Keratinocyte (primary cell): ENCODE data around the gene LTBP2. TPM values are rescaled to one million over a fixed set of nuclear protein-coding genes. Genes with fewer than 3 reads are reported as not detected.

Experiments used
- DNase-seq: peaks from one replicate; pipeline ENCODE4 v3.0.0-alpha.2; 2011; ENCODE audit warnings: low read depth, missing footprints, low spot score
- FAIRE-seq: peaks from 2 replicates; lab custom pipeline; 2011; peaks lifted over from hg19 to GRCh38; lab: Jason Lieb, UNC
- H2AFZ ChIP-seq: 2 replicates; pipeline ENCODE4 v1.6.0; 2012; ENCODE audit warnings: low read length, control low read depth, inconsistent platforms; ENCODE audit not compliant: control insufficient read depth
- H3K27ac ChIP-seq: 2 replicates; pipeline ENCODE4 v1.5.1; 2011; ENCODE audit warnings: low read length; ENCODE audit not compliant: control insufficient read depth, insufficient read depth
- H3K27me3 ChIP-seq: 3 replicates; pipeline ENCODE4 v1.6.0; 2011; ENCODE audit warnings: low read length; ENCODE audit not compliant: control insufficient read depth, insufficient read depth; ENCODE audit errors: extremely low read depth
- H3K36me3 ChIP-seq, 2 experiments: 2 replicates in 1 of 2; 3 replicates in 1 of 2; pipeline ENCODE4 v1.5.1; 2011; ENCODE audit warnings: low read length in 2 of 2, mild to moderate bottlenecking in 1 of 2; ENCODE audit not compliant: control insufficient read depth in 2 of 2, insufficient read depth in 2 of 2; ENCODE audit errors: extremely low read depth in 1 of 2
- H3K4me1 ChIP-seq: 3 replicates; pipeline ENCODE4 v1.5.1; 2011; ENCODE audit warnings: low read length; ENCODE audit not compliant: control insufficient read depth, insufficient read depth; ENCODE audit errors: extremely low read depth
- H3K4me2 ChIP-seq: 3 replicates; pipeline ENCODE4 v1.6.0; 2011; ENCODE audit warnings: low read depth, low read length; ENCODE audit not compliant: control insufficient read depth, insufficient read depth; ENCODE audit errors: extremely low read depth
- H3K4me3 ChIP-seq, 3 experiments: fragments of 200-600 bp in 1 of 3; sonication (generic) in 1 of 3; 2 replicates in 2 of 3; 3 replicates in 1 of 3; pipeline ENCODE4 v1.5.1; 2011 to 2016; ENCODE audit warnings: low read length in 3 of 3, mild to moderate bottlenecking in 3 of 3, control low read depth in 2 of 3, inconsistent platforms in 1 of 3, low read depth in 1 of 3, mixed read lengths in 1 of 3, mixed run types in 1 of 3, moderate library complexity in 1 of 3; ENCODE audit not compliant: control insufficient read depth in 2 of 3, insufficient read depth in 2 of 3; ENCODE audit errors: extremely low read depth in 1 of 3
- H3K79me2 ChIP-seq: 2 replicates; pipeline ENCODE4 v1.6.0; 2012; ENCODE audit warnings: low read length; ENCODE audit not compliant: control insufficient read depth, insufficient read depth
- H3K9ac ChIP-seq: 3 replicates; pipeline ENCODE4 v1.6.0; 2011; ENCODE audit warnings: low read length; ENCODE audit not compliant: control insufficient read depth, insufficient read depth; ENCODE audit errors: extremely low read depth
- H3K9me1 ChIP-seq: 3 replicates; pipeline ENCODE4 v1.6.0; 2011; ENCODE audit warnings: low read length; ENCODE audit not compliant: control insufficient read depth, insufficient read depth; ENCODE audit errors: extremely low read depth
- H3K9me3 ChIP-seq: 2 replicates; pipeline ENCODE4 v1.5.1; 2012; ENCODE audit warnings: low read depth, low read length; ENCODE audit not compliant: control insufficient read depth
- H4K20me1 ChIP-seq: 3 replicates; pipeline ENCODE4 v1.6.0; 2011; ENCODE audit warnings: low read length; ENCODE audit not compliant: control insufficient read depth, insufficient read depth; ENCODE audit errors: extremely low read depth
- CTCF ChIP-seq, 3 experiments: IDR thresholded peaks in 1 of 3; conservative IDR thresholded peaks in 1 of 3; optimal IDR thresholded peaks in 1 of 3; 2 replicates in 2 of 3; 3 replicates in 1 of 3; pipeline versions ENCODE3 to v1.5.1; 2011; ENCODE audit warnings: low read length in 3 of 3, mild to moderate bottlenecking in 3 of 3, moderate library complexity in 2 of 3, control low read depth in 1 of 3, inconsistent platforms in 1 of 3; ENCODE audit not compliant: insufficient read depth in 2 of 3; ENCODE audit errors: extremely low read depth in 1 of 3
- EZH2 ChIP-seq: IDR thresholded peaks from one replicate; pipeline ENCODE4 v1.6.1; 2012; ENCODE audit warnings: inconsistent platforms, mild to moderate bottlenecking, low read length, moderate library complexity
- dilution Hi-C: fragments of 300-500 bp; cut with MboI; formaldehyde crosslinking; loops from one replicate; pipeline ENCODE4 v1.7.0; 2020; ENCODE audit warnings: low sequenced_read_pairs; ENCODE audit not compliant: extremely low pct_ligation_motif_present
- polyA plus RNA-seq, 5 experiments: library from polyadenylated mRNA; depleted of rRNA in 3 of 5; stranded (reverse) in 3 of 5; stranded (forward) in 1 of 5; unstranded in 1 of 5; fragments of >200 nt; gene quantifications; 1 replicate in 1 of 5; 2 replicates in 3 of 5; 3 replicates in 1 of 5; pipeline versions ENCODE4 v1.2.1 to v1.2.3, GENCODE V29; 2011 to 2012; ENCODE audit warnings: missing spikeins in 2 of 5, low read depth in 1 of 5, low replicate concordance in 1 of 5

LTBP2 gene
- polyA plus RNA-seq, 1 donor (not counting 4 experiments of a cell fraction or from before 2014, with no cell fraction given): 23.9 TPM

- Histone ChIP-seq H3K4me3 (no peak overlapping the region), H3K36me3 (peaks cover 0 to 5% of the 10 kb centered on the region in 2 experiments), H3K4me2 (no peak overlapping the region), H3K27ac (no peak overlapping the region), H3K9ac (no peak overlapping the region), H2AFZ (no peak overlapping the region), H3K9me1 (no peaks in the 10 kb centered on the region), H3K4me1 (peaks cover 46% of the 10 kb centered on the region), H3K79me2 (no peaks in the 10 kb centered on the region), H3K9me3 (no peaks in the 10 kb centered on the region), H4K20me1 (no peaks in the 10 kb centered on the region), H3K27me3 (no peaks in the 10 kb centered on the region)
- dilution Hi-C loops: no loop called here
- DNase-seq (no peak), FAIRE-seq (no peak)
- TF ChIP-seq CTCF (optimal IDR thresholded peaks at IDR 0.05 in 1 of 3, IDR thresholded peaks at IDR 0.05 in 1 of 3, conservative IDR thresholded peaks at IDR 0.05 in 1 of 3; ENCODE audit: extremely low read depth in 1 of 3, insufficient read depth in 2 of 3, low read length in 3 of 3) (no peak), EZH2 (no peak)
Observed at GRCh38 chr14:74652541-74652940, 40.5 kb upstream of the LTBP2 start.

GRCh38 chr14:74650927-74651686 is 39.1 kb upstream of the LTBP2 start:
- DNase-seq (no peak), FAIRE-seq (no peak)
- Histone ChIP-seq H2AFZ (no peak overlapping the region), H3K9me1 (peaks cover 2% of the 10 kb centered on the region), H3K27me3 (no peaks in the 10 kb centered on the region), H3K79me2 (no peaks in the 10 kb centered on the region), H3K4me2 (no peak overlapping the region), H3K4me1 (peaks cover 45% of the 10 kb centered on the region), H4K20me1 (no peaks in the 10 kb centered on the region), H3K4me3 (no peak overlapping the region), H3K9ac (no peak overlapping the region), H3K27ac (no peak overlapping the region), H3K36me3 (peaks cover 0 to 5% of the 10 kb centered on the region in 2 experiments), H3K9me3 (no peaks in the 10 kb centered on the region)
- TF ChIP-seq EZH2: no peak
- TF ChIP-seq CTCF (optimal IDR thresholded peaks at IDR 0.05 in 1 of 3, IDR thresholded peaks at IDR 0.05 in 1 of 3, conservative IDR thresholded peaks at IDR 0.05 in 1 of 3; ENCODE audit: extremely low read depth in 1 of 3, insufficient read depth in 2 of 3, low read length in 3 of 3): no peak
- dilution Hi-C loops: no loop called here
